ENCODE measurements around the gene GARIN3.

DNA sequence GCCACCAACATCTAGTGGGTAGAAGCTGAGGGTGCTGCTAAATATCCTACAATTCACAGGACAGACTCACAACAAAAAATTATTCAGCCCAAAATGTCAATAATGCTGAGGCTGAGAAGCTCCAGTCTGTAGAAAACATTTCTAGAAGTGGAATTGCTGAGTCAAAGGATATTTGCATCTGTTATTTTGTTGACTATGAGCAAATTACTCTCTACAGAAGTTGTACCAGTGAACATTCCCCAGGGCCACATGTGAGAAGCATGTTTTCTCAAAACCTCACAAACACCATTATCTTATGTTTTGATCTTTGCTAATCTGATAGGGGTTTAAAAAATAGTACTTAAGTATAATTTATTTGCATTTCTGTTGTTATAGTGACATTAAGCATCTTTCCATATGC lies 30.0 kb upstream of the GARIN3 start:
- TF ChIP-seq, protein P1, sequence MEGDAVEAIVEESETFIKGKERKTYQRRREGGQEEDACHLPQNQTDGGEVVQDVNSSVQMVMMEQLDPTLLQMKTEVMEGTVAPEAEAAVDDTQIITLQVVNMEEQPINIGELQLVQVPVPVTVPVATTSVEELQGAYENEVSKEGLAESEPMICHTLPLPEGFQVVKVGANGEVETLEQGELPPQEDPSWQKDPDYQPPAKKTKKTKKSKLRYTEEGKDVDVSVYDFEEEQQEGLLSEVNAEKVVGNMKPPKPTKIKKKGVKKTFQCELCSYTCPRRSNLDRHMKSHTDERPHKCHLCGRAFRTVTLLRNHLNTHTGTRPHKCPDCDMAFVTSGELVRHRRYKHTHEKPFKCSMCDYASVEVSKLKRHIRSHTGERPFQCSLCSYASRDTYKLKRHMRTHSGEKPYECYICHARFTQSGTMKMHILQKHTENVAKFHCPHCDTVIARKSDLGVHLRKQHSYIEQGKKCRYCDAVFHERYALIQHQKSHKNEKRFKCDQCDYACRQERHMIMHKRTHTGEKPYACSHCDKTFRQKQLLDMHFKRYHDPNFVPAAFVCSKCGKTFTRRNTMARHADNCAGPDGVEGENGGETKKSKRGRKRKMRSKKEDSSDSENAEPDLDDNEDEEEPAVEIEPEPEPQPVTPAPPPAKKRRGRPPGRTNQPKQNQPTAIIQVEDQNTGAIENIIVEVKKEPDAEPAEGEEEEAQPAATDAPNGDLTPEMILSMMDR (conservative IDR thresholded peaks at IDR 0.05; ENCODE audit: low read length) = no peak
- TF ChIP-seq EZH2phosphoT487 (IDR thresholded peaks at IDR 0.05; ENCODE audit: borderline replicate concordance, low read depth, low read length) = no peak

Measured in OCI-LY7 (cell line).